AG09319 (cell line): Measurements from ENCODE around the gene ELOB.

Experiments used
- DNase-seq: peaks from one replicate; pipeline ENCODE4 v3.0.0-alpha.2; 2010; ENCODE audit warnings: low read depth; ENCODE audit errors: extremely low read depth
- CTCF ChIP-seq: IDR thresholded peaks from 2 replicates; pipeline ENCODE4 v1.5.1; 2011; ENCODE audit warnings: low read depth, mild to moderate bottlenecking, inconsistent platforms, low read length, moderate library complexity

The ELOB gene

GRCh38 chr16:2740476-2740875, 36.6 kb downstream of the ELOB start:
- no peak for TF ChIP-seq CTCF
- DNase-seq: no peak

GRCh38 chr16:2739625-2740430, 37.3 kb downstream of the ELOB start:
- no peak for TF ChIP-seq CTCF
- DNase-seq: no peak

GRCh38 chr16:2738615-2739014, 38.5 kb downstream of the ELOB start:
- no peak for DNase-seq

GRCh38 chr16:2737895-2738418, 39.1 kb downstream of the ELOB start:
- no peak for TF ChIP-seq CTCF
- DNase-seq: no peak

More at GRCh38 chr16:2738615-2739014, 38.5 kb downstream of the ELOB start:
- TF ChIP-seq CTCF: no peak

GRCh38 chr16:2737238-2737605, 39.9 kb downstream of the ELOB start:
- TF ChIP-seq CTCF: no peak
- no peak for DNase-seq

- TF ChIP-seq CTCF: no peak
Observed at GRCh38 chr16:2736476-2737237, 40.4 kb downstream of the ELOB start.

More at GRCh38 chr16:2736476-2737237, 40.4 kb downstream of the ELOB start:
- no peak for DNase-seq
